ENCODE measurements around the gene TMEM130.

DNA sequence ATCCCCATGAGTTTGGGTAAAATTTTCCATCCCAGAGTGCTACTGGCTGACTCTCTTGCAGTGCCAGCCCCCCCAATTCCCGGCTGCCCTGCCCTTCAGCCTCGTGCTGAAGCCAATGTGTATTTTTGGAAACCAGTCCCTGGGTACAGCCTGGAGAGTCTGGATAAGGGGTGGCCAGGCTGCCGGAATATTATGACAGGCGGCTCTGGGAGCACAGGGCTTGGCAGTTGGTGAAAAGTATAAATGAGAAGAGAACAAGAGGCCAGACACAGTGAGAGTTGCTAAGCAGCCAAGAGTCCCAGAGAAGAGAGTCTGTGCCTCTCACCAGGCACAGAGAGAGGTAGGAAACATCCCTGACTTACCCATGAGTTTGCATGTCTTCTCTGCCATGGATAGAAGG lies 53.6 kb downstream of the TMEM130 start:
- TF ChIP-seq, protein P1, sequence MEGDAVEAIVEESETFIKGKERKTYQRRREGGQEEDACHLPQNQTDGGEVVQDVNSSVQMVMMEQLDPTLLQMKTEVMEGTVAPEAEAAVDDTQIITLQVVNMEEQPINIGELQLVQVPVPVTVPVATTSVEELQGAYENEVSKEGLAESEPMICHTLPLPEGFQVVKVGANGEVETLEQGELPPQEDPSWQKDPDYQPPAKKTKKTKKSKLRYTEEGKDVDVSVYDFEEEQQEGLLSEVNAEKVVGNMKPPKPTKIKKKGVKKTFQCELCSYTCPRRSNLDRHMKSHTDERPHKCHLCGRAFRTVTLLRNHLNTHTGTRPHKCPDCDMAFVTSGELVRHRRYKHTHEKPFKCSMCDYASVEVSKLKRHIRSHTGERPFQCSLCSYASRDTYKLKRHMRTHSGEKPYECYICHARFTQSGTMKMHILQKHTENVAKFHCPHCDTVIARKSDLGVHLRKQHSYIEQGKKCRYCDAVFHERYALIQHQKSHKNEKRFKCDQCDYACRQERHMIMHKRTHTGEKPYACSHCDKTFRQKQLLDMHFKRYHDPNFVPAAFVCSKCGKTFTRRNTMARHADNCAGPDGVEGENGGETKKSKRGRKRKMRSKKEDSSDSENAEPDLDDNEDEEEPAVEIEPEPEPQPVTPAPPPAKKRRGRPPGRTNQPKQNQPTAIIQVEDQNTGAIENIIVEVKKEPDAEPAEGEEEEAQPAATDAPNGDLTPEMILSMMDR (conservative IDR thresholded peaks at IDR 0.05), result no peak
- TF ChIP-seq ZFX (IDR thresholded peaks at IDR 0.05), result no peak; the same call in 1 of the 2 replicates

All from C4-2B (cell line).